Heart left ventricle (tissue), 13 donors: ENCODE measurements around the gene TXNDC15.

Experiments used
- POLR2A ChIP-seq, 2 donors: fragments of 450-650 bp; IDR thresholded peaks; one replicate each; pipeline ENCODE4 v1.6.1; 2017; ENCODE audit warnings: antibody characterized with exemption in 2 of 2, mild to moderate bottlenecking in 2 of 2, moderate library complexity in 2 of 2
- TF ChIP-seq, protein P1 (sequence below), 12 donors: fragments of 200-600 bp; sonication (generic) in 4 of 12; IDR thresholded peaks; one replicate each; pipeline versions ENCODE4 v1.5.0 to v1.8.0; 2018 to 2022; ENCODE audit warnings: antibody characterized with exemption in 12 of 12, mild to moderate bottlenecking in 5 of 12
- donor health status: ischemic (EF 13 %, LVEDD 7.1; RV severe dilation, severe dysfunction).
- donor health status: DM: no; HTN: yes; CAD: no.
- donor health status: DM: no; HTN: no; CAD: no.
- donor health status: ischemic (EF 25% LVEDD 6.9; RV normal size, moderate dysfunction).
- donor health status: ischemic (EF 25% LVEDD 5.7; RV mildly dilated, moderate dysfunction).
- donor health status: ischemic (EF 35%, LVEDD 5.7; RV mildly dilated, moderate dysfunction).
- donor health status: nonischemic (EF 11% LVEDD 7.7; RV severe dilation, severe dysfunction).
- donor health status: DM: yes; HTN: yes; CAD: no.
- donor health status: PGD.
- donor health status: ischemic (EF 29% LVEDD 5.4; RV normal size, mild dysfunction).
- donor health status: nonischemic (EF 23%, LVEDD 6.1; RV moderate dilation, normal function).

DNA sequence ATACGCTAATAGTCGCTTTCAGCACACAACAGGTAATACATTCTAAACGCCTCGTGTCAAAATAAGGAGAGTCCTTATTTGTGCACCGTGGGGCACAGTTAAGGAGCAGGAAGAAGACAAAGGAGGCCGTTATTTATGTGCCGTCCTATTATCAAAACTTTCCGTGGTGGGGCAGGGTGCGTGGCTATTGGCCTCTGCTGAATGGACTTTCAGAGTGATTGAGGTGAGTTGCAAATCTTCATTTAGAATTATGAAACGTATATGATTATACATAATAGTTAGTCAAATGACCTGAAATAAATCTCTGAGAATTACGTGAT, 27.6 kb upstream of the TXNDC15 start:
- TF ChIP-seq, protein P1, sequence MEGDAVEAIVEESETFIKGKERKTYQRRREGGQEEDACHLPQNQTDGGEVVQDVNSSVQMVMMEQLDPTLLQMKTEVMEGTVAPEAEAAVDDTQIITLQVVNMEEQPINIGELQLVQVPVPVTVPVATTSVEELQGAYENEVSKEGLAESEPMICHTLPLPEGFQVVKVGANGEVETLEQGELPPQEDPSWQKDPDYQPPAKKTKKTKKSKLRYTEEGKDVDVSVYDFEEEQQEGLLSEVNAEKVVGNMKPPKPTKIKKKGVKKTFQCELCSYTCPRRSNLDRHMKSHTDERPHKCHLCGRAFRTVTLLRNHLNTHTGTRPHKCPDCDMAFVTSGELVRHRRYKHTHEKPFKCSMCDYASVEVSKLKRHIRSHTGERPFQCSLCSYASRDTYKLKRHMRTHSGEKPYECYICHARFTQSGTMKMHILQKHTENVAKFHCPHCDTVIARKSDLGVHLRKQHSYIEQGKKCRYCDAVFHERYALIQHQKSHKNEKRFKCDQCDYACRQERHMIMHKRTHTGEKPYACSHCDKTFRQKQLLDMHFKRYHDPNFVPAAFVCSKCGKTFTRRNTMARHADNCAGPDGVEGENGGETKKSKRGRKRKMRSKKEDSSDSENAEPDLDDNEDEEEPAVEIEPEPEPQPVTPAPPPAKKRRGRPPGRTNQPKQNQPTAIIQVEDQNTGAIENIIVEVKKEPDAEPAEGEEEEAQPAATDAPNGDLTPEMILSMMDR (IDR thresholded peaks at IDR 0.05), result no peak
- TF ChIP-seq POLR2A (IDR thresholded peaks at IDR 0.05), result no peak
